ENCODE data around the gene ANKRD66.
A peak's percentile ranks its signal among the peaks of the same experiment; 100 is the strongest.
"Not testable (repeated sequence)": the region's sequence is repeated elsewhere in the genome, so short reads cannot be mapped to it uniquely, and the experiment has no call there.

ANKRD66 gene

DNA sequence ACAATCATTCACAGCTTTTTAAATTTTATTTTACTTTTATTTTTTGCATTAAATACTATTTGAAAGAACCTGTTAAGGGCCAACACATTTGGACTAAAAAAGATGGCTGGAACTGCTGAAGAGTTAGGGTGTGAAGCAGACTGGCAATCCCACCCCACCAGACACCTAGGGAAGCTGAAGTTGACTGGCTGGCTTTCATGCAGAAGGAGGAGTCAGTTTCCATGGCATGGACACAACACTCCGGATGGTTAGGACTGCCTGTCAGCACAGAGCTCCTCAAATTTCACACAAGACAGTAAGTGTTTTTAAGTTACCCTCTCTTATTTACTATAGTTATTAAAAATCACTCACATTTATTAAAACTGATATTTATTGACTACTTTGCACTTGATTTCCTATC, at the start of gene ANKRD66:
Gene ANKRD66 (plus strand): TSS at position 238 of the 400 bp plus-strand sequence. CDS start 5,016 bp downstream, outside the sequence.
- DNase-seq (ENCODE audit: low spot score), result no peak

DNA sequence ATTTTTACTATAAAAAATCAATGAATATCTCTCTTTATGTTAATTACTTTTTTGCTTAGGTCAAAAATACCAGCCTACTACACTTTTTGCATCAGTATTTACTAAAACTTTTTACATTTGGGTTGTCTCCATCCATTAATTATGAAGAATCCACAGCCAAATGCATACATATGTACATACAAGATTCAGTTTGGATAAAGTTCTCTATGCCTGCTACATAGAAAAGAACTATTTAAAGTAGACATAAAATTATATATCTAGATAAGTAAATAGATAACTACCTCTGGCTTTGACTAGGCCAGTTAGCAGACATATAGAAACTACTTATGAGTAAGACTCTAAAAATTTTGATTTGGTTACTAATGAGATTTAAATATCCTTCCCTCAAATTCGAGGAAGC, 46.8 kb upstream of the ANKRD66 start:
- DNase-seq (ENCODE audit: low spot score), result no peak

DNA sequence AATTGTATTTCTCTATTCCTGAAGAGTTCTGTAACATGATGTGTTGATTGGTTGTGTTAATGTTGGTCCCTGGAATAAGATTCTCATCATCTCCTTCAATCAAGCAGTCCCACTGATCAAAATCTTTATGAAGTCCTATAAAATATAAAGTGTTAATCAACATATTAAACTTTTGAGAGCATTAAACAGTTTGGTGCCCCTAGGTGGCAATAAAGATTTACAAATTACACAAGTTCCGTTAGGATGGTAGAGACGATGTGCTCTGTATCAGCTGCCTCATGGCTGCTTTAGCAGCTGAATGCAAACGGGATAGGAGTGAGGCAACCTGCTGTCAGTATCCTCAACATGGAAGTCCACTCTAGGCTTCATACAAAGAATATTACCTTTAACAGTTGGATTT, 42.2 kb upstream of the ANKRD66 start:
- DNase-seq (ENCODE audit: low spot score), result no peak

DNA sequence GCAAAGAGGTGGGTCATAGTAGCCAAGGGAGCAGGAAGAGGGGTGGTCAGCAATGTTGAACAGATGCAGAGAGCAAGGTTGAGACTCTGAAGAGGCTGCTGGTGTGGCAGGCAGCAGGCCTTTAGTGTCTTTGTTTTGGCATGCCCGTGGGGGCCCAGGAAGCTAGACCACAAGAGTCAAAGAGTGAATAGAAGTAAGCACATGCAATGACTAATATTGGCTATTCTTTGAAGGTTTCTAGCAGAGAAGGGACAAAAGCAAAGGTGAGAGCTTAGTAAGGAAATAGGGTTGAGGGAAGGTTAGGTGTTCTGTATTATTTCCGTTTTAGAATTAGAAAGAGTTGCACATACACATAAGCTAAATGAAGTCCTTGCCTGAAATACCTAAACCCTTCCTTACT, 40.3 kb upstream of the ANKRD66 start:
- DNase-seq (ENCODE audit: low spot score), result no peak

DNA sequence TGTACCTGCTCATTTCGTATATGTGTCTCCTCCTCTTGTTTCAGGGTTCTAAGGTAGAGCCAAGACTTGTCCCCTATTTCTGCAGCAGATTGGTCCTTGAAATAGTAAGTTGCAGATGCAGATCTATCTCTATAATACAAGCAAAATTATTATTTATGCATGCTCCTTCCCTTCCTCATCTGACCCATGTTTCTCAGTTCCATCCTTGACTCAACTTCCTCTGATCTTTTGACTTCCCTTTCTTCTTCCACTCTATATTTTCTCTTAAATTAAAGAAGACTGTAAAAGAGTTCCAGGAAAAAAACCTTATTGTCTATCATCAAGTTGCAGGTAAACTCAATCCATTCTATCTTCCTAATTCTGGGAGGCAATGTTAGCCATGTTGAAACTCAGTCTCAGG, 35.2 kb upstream of the ANKRD66 start:
- no peak for DNase-seq (ENCODE audit: low spot score)

DNA sequence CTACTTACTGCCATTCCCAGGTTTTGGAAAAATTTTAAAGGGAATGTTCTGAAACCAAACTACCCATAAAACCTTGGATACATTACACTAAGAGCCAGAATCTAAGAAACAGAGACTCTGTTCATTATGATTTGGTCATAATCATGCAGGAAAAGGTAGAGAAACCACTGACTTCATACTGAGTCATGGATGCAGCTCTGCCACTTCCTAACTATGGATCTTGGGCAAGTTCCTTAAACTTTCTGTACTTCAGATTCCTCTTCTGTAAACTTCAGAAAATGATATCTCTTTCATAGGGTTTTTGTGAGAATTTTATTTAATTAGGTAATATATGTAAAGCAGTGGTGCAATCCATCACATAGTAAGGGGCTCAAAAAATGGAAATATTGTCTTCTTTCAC, 31.6 kb upstream of the ANKRD66 start:
- DNase-seq (ENCODE audit: low spot score), result no peak

DNA sequence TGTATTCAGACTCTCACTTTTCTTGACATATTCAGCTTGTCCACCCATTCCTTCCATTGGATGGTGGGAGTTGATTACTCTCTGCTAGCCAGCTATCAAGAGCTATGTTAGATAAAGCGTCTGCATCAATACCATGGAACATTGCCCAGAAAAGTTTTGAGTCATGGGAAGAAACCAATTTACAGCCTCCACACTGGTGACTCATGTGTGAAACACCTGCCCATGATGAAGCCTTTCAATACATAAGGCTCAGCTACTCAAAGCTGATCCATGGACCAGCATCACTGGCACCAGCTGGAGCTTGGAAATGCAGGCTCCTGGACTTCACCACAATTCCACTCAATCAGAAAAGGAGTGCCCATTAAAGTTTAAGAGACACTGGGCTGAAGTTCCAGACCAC, 27.6 kb upstream of the ANKRD66 start:
- DNase-seq (ENCODE audit: low spot score), result no peak

DNA sequence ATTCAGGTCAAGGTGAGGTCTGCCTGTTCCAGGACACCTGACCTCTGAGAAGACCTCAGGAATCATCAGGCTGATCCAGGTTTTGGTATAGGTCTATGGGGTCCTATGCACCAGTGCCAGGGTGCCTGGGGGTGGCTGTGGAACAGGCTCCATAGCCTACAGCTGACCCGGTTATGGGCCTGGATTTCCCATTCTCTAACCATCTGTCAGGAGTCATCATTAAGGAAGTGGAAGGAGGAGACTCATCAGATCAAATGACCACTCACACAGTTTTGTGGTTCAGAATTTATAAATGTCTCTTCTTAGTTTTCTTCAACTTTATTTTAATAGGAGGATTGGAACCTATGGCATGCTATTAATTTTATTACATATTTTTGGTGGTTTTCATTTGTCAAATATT, 26.3 kb upstream of the ANKRD66 start:
- DNase-seq (ENCODE audit: low spot score), result no peak

DNA sequence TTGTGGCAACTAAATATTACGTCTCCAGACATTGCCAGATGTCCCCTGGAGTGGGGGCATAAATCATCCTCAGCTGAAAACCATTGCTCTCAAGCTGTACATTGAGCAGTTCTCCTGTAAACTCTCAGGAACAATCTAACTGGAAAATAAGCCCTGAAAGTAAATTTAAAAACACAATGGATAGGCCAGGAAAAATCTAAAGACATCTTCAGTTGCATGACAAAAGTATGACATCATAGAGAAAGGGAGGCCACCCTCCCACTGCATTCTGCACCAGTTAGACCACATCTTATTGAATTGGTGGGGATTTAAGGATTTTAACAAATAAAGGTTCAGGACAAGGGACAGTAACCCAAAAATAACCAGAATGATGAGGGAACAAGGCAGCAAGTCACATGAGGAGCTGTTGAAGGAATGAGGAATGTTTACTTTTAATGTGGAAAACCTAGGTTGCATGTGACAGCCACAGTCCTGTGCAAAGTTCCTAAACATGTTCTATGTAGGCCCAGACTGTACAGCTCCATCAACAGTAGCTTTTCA, 16.9 kb upstream of the ANKRD66 start:
- DNase-seq (ENCODE audit: low spot score), result no peak

DNA sequence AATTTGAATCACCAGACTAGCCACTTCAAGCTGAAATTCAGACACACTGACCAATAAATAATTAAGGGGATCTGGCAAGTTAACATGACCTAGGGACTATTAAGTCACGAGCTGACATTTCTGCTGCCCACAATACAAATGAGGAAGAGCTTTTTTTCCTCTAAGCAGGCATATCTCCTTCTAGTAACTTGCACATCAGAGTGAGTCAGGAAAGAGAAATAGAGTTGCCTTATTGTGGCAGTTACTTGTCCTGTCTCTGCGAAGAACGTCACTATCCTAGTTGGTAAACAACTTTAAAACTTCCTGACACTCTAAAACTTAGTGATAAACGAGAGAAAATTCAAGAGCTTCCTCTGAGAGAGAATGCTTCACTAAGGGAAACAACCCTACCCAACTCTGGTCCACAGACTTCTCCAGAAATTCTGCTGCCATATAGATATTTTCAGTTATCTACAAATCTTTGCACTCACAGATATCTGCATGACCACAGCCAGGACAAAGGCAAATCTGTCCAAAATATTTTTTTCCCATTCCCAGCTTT, 15.7 kb upstream of the ANKRD66 start:
- DNase-seq (ENCODE audit: low spot score), result no peak

DNA sequence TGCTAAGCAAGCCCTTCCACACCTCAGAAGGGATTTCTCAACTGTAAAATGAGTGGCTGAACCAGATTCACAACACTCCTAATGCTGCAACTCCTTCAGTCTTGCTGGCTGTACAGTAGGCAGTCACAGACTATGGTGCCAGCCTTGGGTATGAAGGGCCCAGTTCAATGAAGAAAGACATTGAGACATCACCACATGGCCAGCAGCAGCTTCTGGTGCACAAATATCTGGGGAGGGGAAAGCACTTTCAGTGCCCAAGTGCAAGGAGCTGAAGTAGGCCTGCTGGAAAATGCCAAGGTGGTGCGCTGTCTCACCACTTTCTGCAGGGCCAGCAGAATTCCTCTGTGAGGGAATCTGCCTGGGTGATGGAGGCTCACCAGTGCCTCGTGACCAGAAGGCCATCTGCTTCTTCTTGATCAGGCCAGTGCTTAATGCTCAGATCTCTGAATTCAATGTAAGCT, 13.4 kb upstream of the ANKRD66 start:
- DNase-seq (ENCODE audit: low spot score), result no peak

DNA sequence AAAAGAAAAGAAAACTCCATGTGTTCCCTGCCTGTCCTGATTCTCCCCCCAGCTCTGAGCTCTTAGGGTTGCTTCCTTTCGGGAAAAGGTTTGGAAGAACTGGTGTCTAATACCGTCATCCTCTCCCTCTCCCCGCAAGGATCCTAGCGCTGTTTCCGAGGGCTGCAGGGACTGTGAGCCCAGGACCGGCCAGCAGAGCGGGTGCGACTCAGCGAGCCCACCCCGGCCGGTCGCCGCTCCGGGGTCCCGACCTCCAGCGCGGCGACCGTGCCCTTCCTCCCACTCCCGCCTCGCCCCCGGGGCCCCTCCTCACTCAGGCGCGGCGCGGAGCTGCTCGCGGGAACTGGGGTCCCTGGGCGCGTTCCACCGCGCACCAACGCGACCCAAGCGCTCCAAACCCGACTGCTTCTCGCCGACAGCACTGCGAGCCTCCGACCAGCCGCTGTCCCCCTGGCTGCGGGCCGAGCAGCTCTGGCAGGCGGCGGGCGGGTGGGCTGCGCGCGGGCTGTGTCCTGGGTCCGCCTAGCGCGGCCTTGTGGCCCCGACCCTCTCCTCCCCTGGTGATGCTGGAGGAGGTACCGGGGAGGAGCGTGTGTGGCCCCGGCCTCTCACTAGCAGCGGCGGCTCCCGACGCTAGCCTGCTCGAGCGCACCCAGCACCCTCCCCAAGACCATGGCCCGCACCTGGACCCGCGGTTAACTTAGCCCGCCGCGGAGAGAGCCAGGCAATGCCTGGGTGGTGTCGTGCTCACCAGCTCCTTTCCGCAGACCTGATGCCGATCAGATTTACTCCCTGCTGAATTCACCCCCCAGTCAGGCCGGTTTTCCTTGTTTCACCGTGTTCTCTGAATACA, 11.6 kb upstream of the ANKRD66 start, which contains the start of gene PLA2G7:
Gene PLA2G7 (minus strand): TSS at position 509 of the 853 bp plus-strand sequence. CDS start 12,484 bp downstream, outside the sequence.
- peak; percentile 70 for DNase-seq (ENCODE audit: low spot score)

DNA sequence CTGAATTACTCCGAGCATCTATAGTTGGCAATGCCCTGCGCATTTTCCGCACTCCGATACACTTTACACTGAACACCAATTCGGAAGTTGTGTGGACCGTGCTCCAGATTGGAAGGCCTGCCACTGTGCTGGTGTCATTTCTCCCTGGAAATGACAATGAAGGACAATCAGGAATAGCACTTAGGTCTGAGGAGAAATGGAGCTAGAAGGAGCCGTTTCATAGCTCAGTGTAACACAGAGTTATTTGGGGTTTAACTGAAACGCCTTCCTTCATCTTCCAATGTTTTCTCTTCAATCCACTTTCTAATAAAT, 11.1 kb upstream of the ANKRD66 start:
- no peak for DNase-seq (ENCODE audit: low spot score)

DNA sequence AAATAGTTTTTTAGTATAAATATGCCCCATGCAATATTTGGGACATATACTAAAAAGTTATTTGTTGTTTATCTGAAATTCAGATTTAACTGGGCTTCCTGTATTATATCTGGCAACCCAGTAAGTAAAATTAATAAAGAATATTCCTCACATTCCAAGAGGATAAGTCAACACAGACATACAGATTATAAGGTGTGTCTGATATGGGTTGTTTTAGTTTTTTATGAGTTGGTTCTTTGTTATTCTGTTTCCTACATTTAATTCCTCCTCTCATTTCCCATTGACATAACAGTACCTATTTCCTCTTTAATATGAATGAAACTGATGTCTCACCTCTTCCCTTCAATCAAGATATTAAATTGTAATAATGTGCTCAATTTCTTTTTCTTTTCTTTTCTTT, 9.8 kb upstream of the ANKRD66 start:
- DNase-seq (ENCODE audit: low spot score), result no peak

DNA sequence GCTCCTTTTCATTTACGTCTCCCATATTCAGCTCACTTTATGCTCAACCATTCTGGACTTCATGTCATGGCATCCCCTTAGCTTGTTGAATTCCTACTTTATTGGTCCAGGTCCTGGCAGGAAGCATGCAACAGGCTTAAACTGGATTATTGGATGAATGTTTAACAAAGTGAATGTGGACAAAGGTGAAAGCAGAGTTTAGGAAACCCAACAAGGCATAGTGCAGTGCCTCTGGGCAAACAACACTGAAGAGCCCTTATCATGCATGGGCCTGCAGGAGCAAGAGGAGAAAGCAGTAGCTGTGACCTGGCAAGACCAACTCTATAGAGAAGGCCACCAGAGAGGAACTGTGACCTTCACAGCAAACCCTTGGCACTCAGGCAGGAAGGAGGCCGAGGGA, 5.3 kb upstream of the ANKRD66 start:
- no peak for DNase-seq (ENCODE audit: low spot score)

DNA sequence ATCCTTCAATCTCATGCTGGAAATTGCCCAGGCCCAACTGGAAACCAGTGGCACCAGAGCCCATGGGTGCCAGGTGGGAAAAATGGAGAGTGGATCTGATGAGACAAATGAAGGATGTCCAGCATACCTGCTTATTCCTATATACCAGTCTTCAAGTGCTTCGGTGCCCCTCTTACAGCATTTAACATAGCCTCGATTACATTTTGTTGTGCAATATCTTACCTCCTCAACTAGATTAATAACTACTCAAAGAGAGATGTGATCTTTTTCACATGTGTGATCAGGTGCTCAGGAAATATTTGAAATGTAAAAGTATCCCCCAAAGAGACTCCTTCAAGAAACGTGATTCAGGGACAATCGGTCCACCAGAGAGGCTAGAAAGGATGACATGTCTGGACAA, 4.8 kb upstream of the ANKRD66 start:
- DNase-seq (ENCODE audit: low spot score), result no peak

DNA sequence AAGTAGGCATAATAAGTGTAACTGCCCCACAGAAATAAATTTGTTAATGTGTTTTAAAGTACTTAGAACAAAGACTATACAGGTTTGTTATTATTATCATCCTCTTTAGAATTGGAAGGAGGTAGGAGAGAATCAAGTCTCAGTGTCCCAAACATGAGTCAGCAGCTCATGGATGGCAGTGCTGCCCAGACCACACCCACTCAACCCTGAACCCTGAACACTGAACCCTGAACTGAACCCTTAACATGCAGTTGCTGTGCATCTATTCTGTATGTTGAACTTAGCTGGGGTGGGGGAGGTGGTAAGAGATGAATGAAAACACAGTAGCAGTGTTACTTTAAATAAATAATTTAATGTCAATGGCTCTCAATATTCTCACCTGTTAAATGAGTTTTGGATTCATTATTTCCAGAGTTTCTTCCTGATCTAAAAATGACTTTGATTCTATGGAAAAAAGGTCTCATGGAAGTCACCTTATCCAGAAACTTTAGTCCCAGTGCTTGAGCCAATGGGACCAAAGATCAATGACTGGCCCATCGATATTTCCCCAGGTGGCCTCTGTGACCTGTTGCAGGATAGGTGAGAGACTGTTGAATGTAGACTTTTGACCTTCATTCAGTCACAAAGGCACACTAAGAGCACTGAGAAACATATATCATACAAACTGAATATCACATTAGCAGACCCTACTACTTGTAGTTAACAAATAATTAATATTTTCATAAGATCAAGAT, 3.1 kb upstream of the ANKRD66 start:
- no peak for DNase-seq (ENCODE audit: low spot score)

DNA sequence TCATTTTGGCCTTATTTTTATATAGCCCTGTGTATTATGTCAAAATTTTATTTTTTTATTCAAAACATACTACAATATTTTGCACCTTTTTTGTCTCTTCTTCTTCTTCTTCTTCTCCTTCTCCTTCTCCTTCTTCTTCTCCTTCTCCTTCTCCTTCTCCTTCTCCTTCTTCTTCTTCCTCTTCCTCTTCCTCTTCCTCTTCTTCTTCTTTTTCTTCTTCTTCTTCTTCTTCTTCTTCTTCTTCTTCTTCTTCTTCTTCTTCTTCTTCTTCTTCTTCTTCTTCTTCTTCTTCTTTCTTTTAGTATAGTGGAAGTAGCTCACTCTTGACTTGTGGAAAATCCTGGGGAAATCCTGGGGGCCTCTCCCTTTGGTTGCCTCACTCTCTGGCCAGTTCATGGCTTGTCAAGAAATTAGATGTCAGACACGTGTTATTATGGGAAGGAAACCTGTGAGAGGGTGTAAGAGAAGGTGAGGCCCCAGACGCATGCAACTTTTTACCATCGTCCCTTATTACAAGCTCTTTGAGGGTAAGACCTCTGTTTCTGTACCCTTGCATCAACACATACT, 2.5 kb upstream of the ANKRD66 start:
- not testable (repeated sequence) for DNase-seq (ENCODE audit: low spot score)

DNA sequence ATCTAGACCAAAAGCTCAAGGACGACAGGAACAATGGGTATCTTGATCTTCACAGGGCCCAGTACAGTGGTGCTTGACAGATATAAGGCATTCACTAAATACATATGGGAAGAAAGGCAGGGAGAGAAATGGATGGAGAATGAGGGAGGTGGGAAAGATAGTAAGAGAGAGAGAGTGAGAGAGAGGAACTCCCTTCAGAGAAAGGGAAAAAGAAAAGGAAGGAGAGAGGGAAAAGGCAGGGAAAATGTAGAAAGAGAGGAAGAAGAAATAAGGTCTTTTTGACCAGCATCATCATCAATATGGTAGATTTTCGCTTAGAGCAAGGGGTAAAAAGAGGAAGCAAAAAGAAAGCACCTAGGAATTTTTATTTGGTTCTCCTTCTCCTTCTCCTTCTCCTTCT, 760 bp upstream of the ANKRD66 start:
- DNase-seq (ENCODE audit: low spot score), result no peak

DNA sequence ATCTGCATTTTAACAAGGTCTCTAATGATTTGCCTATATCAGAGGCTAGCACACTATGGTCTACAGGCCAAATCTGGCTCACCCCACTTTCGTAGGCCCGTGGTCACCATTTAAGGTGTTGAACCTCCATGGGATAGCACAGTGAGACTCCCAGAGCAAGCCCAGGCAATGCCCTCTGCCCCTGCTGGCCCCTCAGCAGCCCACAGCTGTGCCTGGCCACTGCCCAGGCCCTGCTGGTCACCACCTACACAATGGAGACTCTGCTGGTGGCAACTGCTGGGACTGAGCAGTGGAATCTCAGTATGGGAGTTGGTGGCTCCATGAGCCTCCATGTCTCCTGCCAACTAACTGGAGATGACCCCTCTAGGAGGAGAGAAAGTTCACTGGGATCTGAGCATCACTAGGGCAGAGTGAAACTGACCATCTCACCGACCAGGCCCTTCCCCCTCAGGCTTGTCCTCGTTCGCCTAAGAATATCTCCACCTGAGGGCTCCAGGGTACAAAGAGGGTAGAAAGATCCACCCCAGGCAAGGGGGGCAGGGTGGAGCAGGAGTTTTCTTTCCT, 2.3 kb downstream of the ANKRD66 start:
- no peak for DNase-seq (ENCODE audit: low spot score)

DNA sequence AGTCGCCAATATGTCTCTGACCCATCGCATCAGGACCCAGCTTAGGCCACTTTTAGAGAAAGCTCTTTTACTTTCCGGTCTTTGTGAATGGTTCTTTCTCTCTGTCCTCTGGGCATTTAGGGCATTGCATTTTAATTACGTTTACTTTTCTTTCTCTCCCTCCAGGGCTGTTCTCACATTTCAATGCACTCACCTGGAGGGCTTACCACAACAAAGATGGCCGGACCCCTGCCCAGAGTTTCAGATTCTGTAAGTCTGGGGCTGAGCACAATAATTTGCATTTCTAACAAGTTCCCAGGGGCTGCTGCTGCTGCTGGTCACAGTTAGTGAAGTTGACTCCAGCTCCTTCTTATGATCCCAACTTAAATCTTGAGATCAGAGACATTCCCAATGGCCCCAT, 3.0 kb downstream of the ANKRD66 start:
- DNase-seq (ENCODE audit: low spot score), result no peak

DNA sequence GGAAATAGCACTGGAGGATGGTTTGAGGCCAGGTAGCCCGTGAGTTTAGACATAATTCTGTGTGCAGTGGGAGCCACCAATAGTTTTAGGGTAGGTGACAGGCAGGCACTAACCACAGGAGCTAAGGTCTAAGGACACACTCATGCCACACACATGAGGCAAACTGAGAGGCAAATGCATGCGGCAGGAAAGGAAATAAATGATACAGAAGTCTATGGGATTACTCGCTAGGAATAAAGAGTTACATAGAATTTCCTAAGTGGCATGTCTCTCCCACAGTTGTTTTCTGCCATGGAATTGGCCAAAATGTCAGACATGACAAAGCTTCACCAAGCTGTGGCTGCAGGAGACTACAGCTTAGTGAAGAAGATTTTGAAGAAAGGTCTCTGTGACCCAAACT, 4.9 kb downstream of the ANKRD66 start:
- DNase-seq (ENCODE audit: low spot score), result no peak

All from left forelimb (tissue), 1 donor.